ENCODE measurements around the gene SLC9A9. TPM values are rescaled to one million over a fixed set of nuclear protein-coding genes. Genes with fewer than 3 reads are reported as not detected.

Gene SLC9A9
- total and polyA plus RNA-seq, 7 experiments from 2014 or later, result 9.3 to 23.1 (median 16.6) TPM

DNA sequence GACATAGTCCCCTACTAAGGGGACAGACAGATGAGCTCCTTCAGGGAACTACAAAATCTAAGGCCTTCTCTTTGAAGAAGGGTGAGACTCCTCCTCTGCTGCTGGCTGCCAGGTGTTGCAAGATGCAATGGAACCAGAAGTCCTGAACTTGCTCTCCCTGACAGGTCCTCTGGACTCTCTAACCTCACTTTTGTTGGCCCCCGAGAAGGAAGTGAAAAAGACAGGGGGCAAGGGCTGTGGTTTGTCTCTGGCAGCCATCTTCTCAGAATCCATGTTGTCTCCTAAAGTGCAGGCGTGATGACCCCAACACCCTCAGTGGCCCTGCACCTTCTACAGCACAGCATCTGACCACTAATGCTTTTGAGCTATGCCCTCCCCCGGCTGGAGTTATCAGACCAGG is 436.2 kb downstream of the SLC9A9 start:
- H3K9me3 ChIP-seq (ENCODE audit: control insufficient read depth in 2 of 3, low read length in 3 of 3), result no peaks in the 10 kb centered on the region
- no peaks in the 10 kb centered on the region for H3K27me3 Mint-ChIP-seq
- H3K4me1 Mint-ChIP-seq, result peaks cover 0 to 8% (median 5%) of the 10 kb centered on the region in 7 donors
- no peak overlapping the region for H3K4me3 ChIP-seq (ENCODE audit: low read length)
- POLR2A ChIA-PET, result no interaction called here
- no peak overlapping the region for H3K27ac ChIP-seq (ENCODE audit: low read depth, low read length)
- ATAC-seq (no peak), DNase-seq (no peak)
- no peak overlapping the region for H3K27ac Mint-ChIP-seq
- H3K9me3 Mint-ChIP-seq, result peaks cover 0 to 4% (median 0%) of the 10 kb centered on the region in 11 donors
- H3K4me1 ChIP-seq (ENCODE audit: control insufficient read depth in 2 of 2, insufficient read depth in 2 of 2, low read length in 2 of 2), result no peaks in the 10 kb centered on the region
- CTCF ChIA-PET, result interaction anchor here (0.7 kb wide), 1 partner anchor 195 kb away, joined by 3 read pairs; no protein-coding TSS in a partner anchor
- H3K27me3 ChIP-seq (ENCODE audit: control insufficient read depth in 2 of 2, insufficient read depth in 2 of 2, low read length in 2 of 2), result no peaks in the 10 kb centered on the region
- H3K4me3 Mint-ChIP-seq, result no peak overlapping the region
- intact Hi-C loops (cut with micrococcal nuclease), result no loop called here
- H3K36me3 Mint-ChIP-seq, result peaks cover 3 to 26% (median 9%) of the 10 kb centered on the region in 5 donors
- H3K36me3 ChIP-seq (ENCODE audit: control insufficient read depth in 2 of 3, insufficient read depth in 3 of 3, low read length in 3 of 3), result no peaks in the 10 kb centered on the region

- intact Hi-C loops (cut with micrococcal nuclease), result no loop called here
- no peaks in the 10 kb centered on the region for H3K36me3 ChIP-seq (ENCODE audit: control insufficient read depth in 2 of 3, insufficient read depth in 3 of 3, low read length in 3 of 3)
- no peak overlapping the region for H3K4me3 ChIP-seq (ENCODE audit: low read length)
- no peaks in the 10 kb centered on the region for H3K27me3 ChIP-seq (ENCODE audit: control insufficient read depth in 2 of 2, insufficient read depth in 2 of 2, low read length in 2 of 2)
- Mint-ChIP-seq H3K4me3 (no peak overlapping the region), H3K27me3 (no peaks in the 10 kb centered on the region), H3K36me3 (peaks cover 0 to 16% (median 4%) of the 10 kb centered on the region in 5 donors), H3K4me1 (peaks cover 0 to 6% (median 3%) of the 10 kb centered on the region in 7 donors), H3K27ac (peak overlapping the region in 1 of 9 donors; percentile 2), H3K9me3 (no peaks in the 10 kb centered on the region)
- DNase-seq (no peak), ATAC-seq (no peak)
- no peaks in the 10 kb centered on the region for H3K9me3 ChIP-seq (ENCODE audit: control insufficient read depth in 2 of 3, low read length in 3 of 3)
- H3K4me1 ChIP-seq (ENCODE audit: control insufficient read depth in 2 of 2, insufficient read depth in 2 of 2, low read length in 2 of 2), result no peaks in the 10 kb centered on the region
- CTCF ChIA-PET, result no interaction called here
- no peak overlapping the region for H3K27ac ChIP-seq (ENCODE audit: low read depth, low read length)
- POLR2A ChIA-PET, result no interaction called here
Measured at GRCh38 chr3:143410259-143410658, 438.0 kb downstream of the SLC9A9 start.

DNA sequence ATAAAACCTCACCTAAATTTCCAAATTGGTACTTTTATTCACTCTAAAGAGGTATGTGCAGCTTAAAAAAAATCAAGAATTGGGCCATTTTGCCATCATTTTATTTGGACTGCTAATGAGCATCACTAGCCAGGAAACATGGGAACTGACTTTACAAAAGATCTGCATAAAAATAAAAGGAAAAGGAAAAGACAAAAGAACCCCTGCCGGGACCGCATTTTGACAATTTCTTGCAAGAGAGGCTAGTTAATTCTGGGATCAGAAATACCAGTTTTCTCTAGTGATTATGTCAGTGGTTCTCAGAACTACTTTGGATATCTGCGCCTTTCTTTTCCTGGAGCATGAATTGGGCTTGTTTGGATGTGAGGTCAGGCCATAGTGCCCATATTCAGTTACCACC is 439.5 kb downstream of the SLC9A9 start:
- Histone ChIP-seq H3K9me3 (ENCODE audit: control insufficient read depth in 2 of 3, low read length in 3 of 3) (no peaks in the 10 kb centered on the region), H3K4me3 (ENCODE audit: low read length) (no peak overlapping the region), H3K27me3 (ENCODE audit: control insufficient read depth in 2 of 2, insufficient read depth in 2 of 2, low read length in 2 of 2) (no peaks in the 10 kb centered on the region), H3K27ac (ENCODE audit: low read depth, low read length) (no peak overlapping the region), H3K36me3 (ENCODE audit: control insufficient read depth in 2 of 3, insufficient read depth in 3 of 3, low read length in 3 of 3) (no peaks in the 10 kb centered on the region), H3K4me1 (ENCODE audit: control insufficient read depth in 2 of 2, insufficient read depth in 2 of 2, low read length in 2 of 2) (no peaks in the 10 kb centered on the region)
- DNase-seq, result no peak
- POLR2A ChIA-PET, result no interaction called here
- Mint-ChIP-seq H3K4me3 (no peak overlapping the region), H3K36me3 (peaks cover 0 to 15% (median 8%) of the 10 kb centered on the region in 5 donors), H3K9me3 (peaks cover 0 to 3% (median 0%) of the 10 kb centered on the region in 11 donors), H3K27me3 (no peaks in the 10 kb centered on the region), H3K4me1 (no peaks in the 10 kb centered on the region), H3K27ac (no peak overlapping the region)
- CTCF ChIA-PET, result no interaction called here
- intact Hi-C loops (cut with micrococcal nuclease), result no loop called here
- ATAC-seq, result no peak

DNA sequence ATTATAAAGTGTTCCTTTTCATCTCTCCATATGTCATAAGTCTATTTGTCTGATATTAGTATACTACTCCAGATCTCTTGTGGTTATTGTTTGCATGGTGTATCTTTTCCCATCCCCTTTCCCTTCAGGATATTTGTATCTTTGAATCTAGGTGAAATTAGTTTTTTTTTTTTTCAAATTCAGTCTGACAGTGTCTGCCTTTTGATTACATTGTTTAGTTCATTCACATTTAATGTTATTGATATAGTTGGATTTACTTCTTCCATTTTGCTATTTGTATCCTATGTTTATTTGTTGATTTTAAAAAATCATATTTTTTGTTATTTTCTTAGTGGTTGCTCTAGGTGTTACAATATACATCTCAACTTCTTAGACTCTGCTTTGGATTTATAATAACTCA is 445.7 kb downstream of the SLC9A9 start:
- Mint-ChIP-seq H3K36me3 (peaks cover 2 to 17% (median 8%) of the 10 kb centered on the region in 5 donors), H3K9me3 (peaks cover 0 to 6% (median 0%) of the 10 kb centered on the region in 11 donors), H3K27ac (no peak overlapping the region), H3K4me1 (peaks cover 0 to 1% (median 0%) of the 10 kb centered on the region in 7 donors), H3K27me3 (no peaks in the 10 kb centered on the region), H3K4me3 (no peak overlapping the region)
- Histone ChIP-seq H3K27me3 (ENCODE audit: control insufficient read depth in 2 of 2, insufficient read depth in 2 of 2, low read length in 2 of 2) (no peaks in the 10 kb centered on the region), H3K27ac (ENCODE audit: low read depth, low read length) (no peak overlapping the region), H3K4me3 (ENCODE audit: low read length) (no peak overlapping the region), H3K9me3 (ENCODE audit: control insufficient read depth in 2 of 3, low read length in 3 of 3) (no peaks in the 10 kb centered on the region), H3K4me1 (ENCODE audit: control insufficient read depth in 2 of 2, insufficient read depth in 2 of 2, low read length in 2 of 2) (no peaks in the 10 kb centered on the region), H3K36me3 (ENCODE audit: control insufficient read depth in 2 of 3, insufficient read depth in 3 of 3, low read length in 3 of 3) (no peaks in the 10 kb centered on the region)
- intact Hi-C loops (cut with micrococcal nuclease), result no loop called here
- ATAC-seq, result no peak
- CTCF ChIA-PET, result no interaction called here
- DNase-seq, result no peak
- POLR2A ChIA-PET, result no interaction called here

DNA sequence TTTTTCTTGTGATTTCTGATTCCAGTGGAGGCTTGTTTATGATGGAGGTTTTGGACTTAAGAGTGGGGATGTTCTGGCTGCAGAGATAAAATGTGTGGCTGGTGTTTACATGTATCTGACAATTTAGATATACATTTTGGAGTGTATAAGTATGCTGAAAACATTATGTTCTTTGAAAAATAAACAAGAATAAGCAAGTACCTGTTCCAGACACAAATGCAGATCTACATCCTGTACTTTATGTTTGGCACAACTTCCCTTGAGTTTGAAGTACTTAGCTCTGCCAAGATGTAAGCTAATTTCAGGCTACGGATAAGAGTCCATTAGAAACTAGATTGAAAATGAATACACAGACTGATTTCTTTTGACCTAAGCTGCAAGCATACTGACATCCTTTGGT is 451.5 kb downstream of the SLC9A9 start:
- intact Hi-C loops (cut with micrococcal nuclease), result no loop called here
- H3K27ac Mint-ChIP-seq, result no peak overlapping the region
- Histone ChIP-seq H3K4me3 (ENCODE audit: low read length) (no peak overlapping the region), H3K36me3 (ENCODE audit: control insufficient read depth in 2 of 3, insufficient read depth in 3 of 3, low read length in 3 of 3) (no peaks in the 10 kb centered on the region), H3K27me3 (ENCODE audit: control insufficient read depth in 2 of 2, insufficient read depth in 2 of 2, low read length in 2 of 2) (no peaks in the 10 kb centered on the region), H3K27ac (ENCODE audit: low read depth, low read length) (no peak overlapping the region), H3K9me3 (ENCODE audit: control insufficient read depth in 2 of 3, low read length in 3 of 3) (no peaks in the 10 kb centered on the region), H3K4me1 (ENCODE audit: control insufficient read depth in 2 of 2, insufficient read depth in 2 of 2, low read length in 2 of 2) (no peaks in the 10 kb centered on the region)
- CTCF ChIA-PET, result no interaction called here
- no peaks in the 10 kb centered on the region for H3K27me3 Mint-ChIP-seq
- H3K36me3 Mint-ChIP-seq, result peaks cover 5 to 23% (median 9%) of the 10 kb centered on the region in 5 donors
- no peak for DNase-seq
- peaks cover 0 to 1% (median 0%) of the 10 kb centered on the region in 7 donors for H3K4me1 Mint-ChIP-seq
- no peak overlapping the region for H3K4me3 Mint-ChIP-seq
- peaks cover 0 to 17% (median 14%) of the 10 kb centered on the region in 11 donors for H3K9me3 Mint-ChIP-seq
- ATAC-seq, result no peak
- POLR2A ChIA-PET, result no interaction called here

DNA sequence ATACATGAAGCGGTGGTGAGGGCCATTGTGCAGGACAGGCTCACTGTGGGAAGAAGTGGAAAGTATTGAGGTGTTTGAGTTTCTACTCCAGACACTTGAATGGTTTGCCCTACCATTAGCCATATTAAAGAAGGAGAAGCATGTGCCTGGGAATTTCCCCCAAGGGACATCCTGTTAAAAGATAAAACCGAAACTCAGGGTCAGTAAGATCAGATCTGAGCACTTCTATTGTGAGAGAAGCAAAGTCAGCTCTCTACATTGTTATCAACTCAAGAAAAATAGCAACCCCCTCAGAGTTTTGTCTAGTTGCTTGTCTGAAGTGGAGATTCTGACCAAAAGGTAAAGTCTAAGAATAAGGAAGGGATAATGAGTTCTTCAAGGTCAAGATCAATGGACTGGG is 458.9 kb downstream of the SLC9A9 start:
- peaks cover 0 to 18% (median 10%) of the 10 kb centered on the region in 11 donors for H3K9me3 Mint-ChIP-seq
- no peaks in the 10 kb centered on the region for H3K27me3 ChIP-seq (ENCODE audit: control insufficient read depth in 2 of 2, insufficient read depth in 2 of 2, low read length in 2 of 2)
- POLR2A ChIA-PET, result no interaction called here
- no peaks in the 10 kb centered on the region for H3K27me3 Mint-ChIP-seq
- no peaks in the 10 kb centered on the region for H3K9me3 ChIP-seq (ENCODE audit: control insufficient read depth in 2 of 3, low read length in 3 of 3)
- no peak overlapping the region for H3K27ac Mint-ChIP-seq
- H3K36me3 Mint-ChIP-seq, result peaks cover 1 to 22% (median 11%) of the 10 kb centered on the region in 5 donors
- CTCF ChIA-PET, result no interaction called here
- no peak overlapping the region for H3K4me3 ChIP-seq (ENCODE audit: low read length)
- H3K27ac ChIP-seq (ENCODE audit: low read depth, low read length), result no peak overlapping the region
- peaks cover 0 to 5% (median 0%) of the 10 kb centered on the region in 7 donors for H3K4me1 Mint-ChIP-seq
- no peaks in the 10 kb centered on the region for H3K36me3 ChIP-seq (ENCODE audit: control insufficient read depth in 2 of 3, insufficient read depth in 3 of 3, low read length in 3 of 3)
- no peak overlapping the region for H3K4me3 Mint-ChIP-seq
- H3K4me1 ChIP-seq (ENCODE audit: control insufficient read depth in 2 of 2, insufficient read depth in 2 of 2, low read length in 2 of 2), result no peaks in the 10 kb centered on the region
- intact Hi-C loops (cut with micrococcal nuclease), result no loop called here
- DNase-seq (no peak), ATAC-seq (no peak)

DNA sequence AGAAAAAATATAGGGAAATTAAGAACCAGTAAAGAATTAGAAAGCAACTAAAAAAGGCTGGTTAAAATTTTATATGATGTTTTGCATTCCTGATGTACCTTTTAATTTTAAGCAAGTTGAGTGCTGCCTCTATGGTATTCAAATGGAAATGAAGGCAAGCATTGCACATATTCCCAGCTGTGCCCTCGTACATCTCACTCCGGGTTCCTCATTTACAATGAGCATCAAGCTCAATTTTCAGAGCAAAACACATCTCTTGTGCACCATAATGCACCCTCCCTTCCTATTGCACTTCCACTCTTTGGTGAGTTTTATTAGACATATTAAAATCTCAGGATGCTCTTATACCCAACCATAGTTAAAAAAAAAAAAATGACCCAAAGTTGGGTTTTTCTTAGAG is 460.8 kb downstream of the SLC9A9 start:
- Mint-ChIP-seq H3K4me1 (peaks cover 0 to 5% (median 0%) of the 10 kb centered on the region in 7 donors), H3K27me3 (no peaks in the 10 kb centered on the region), H3K27ac (no peak overlapping the region), H3K4me3 (no peak overlapping the region), H3K36me3 (peaks cover 1 to 14% (median 6%) of the 10 kb centered on the region in 5 donors), H3K9me3 (peaks cover 0 to 7% (median 4%) of the 10 kb centered on the region in 11 donors)
- Histone ChIP-seq H3K4me1 (ENCODE audit: control insufficient read depth in 2 of 2, insufficient read depth in 2 of 2, low read length in 2 of 2) (no peaks in the 10 kb centered on the region), H3K4me3 (ENCODE audit: low read length) (no peak overlapping the region), H3K27ac (ENCODE audit: low read depth, low read length) (no peak overlapping the region), H3K9me3 (ENCODE audit: control insufficient read depth in 2 of 3, low read length in 3 of 3) (no peaks in the 10 kb centered on the region), H3K36me3 (ENCODE audit: control insufficient read depth in 2 of 3, insufficient read depth in 3 of 3, low read length in 3 of 3) (no peaks in the 10 kb centered on the region), H3K27me3 (ENCODE audit: control insufficient read depth in 2 of 2, insufficient read depth in 2 of 2, low read length in 2 of 2) (no peaks in the 10 kb centered on the region)
- ChIA-PET CTCF (no interaction called here), POLR2A (no interaction called here)
- intact Hi-C loops (cut with micrococcal nuclease), result no loop called here
- DNase-seq, result no peak
- ATAC-seq, result no peak
